Gastrocnemius medialis (tissue), 4 donors: ENCODE measurements around the gene IFT122. TPM values are rescaled to one million over a fixed set of nuclear protein-coding genes. Genes with fewer than 3 reads are reported as not detected.
"Not testable (repeated sequence)": the region's sequence is repeated elsewhere in the genome, so short reads cannot be mapped to it uniquely, and the experiment has no call there.

Experiments used
- ATAC-seq, 2 donors: fragments of 150-250 bp; one replicate each; pipeline ENCODE4 v1.9.1; 2016
- DNase-seq, 2 donors: peaks; one replicate each; pipeline ENCODE4 v3.0.0-alpha.2; 2019
- H3K27ac ChIP-seq, 4 donors: fragments of 200-600 bp; sonication (generic); 1 replicate in 1 of 4; 2 replicates in 3 of 4; pipeline ENCODE4 v1.5.1; 2016 to 2018; ENCODE audit warnings: mild to moderate bottlenecking in 2 of 4, moderate library complexity in 1 of 4
- H3K27me3 ChIP-seq, 3 donors: fragments of 200-600 bp; sonication (generic) in 2 of 3; 1 replicate in 1 of 3; 2 replicates in 2 of 3; pipeline versions ENCODE4 v1.5.1 to v1.6.0; 2016 to 2019; ENCODE audit warnings: mild to moderate bottlenecking in 1 of 3, moderate library complexity in 1 of 3
- H3K36me3 ChIP-seq, 2 donors: fragments of 200-600 bp; sonication (generic) in 1 of 2; one replicate each; pipeline ENCODE4 v1.5.1; 2017 to 2018
- H3K4me1 ChIP-seq, 2 donors: fragments of 200-600 bp; sonication (generic) in 1 of 2; one replicate each; pipeline ENCODE4 v1.5.1; 2016 to 2017; ENCODE audit warnings: mild to moderate bottlenecking in 2 of 2
- H3K4me3 ChIP-seq, 4 donors: fragments of 200-600 bp; sonication (generic) in 3 of 4; 1 replicate in 1 of 4; 2 replicates in 3 of 4; pipeline ENCODE4 v1.5.1; 2016 to 2019; ENCODE audit warnings: mild to moderate bottlenecking in 2 of 4
- H3K9me3 ChIP-seq, 3 donors: fragments of 200-600 bp; sonication (generic) in 2 of 3; 1 replicate in 1 of 3; 2 replicates in 2 of 3; pipeline ENCODE4 v1.5.1; 2016 to 2019
- POLR2A ChIP-seq, 2 donors: fragments of 450-650 bp; IDR thresholded peaks; one replicate each; pipeline ENCODE4 v1.6.1; 2017; ENCODE audit warnings: antibody characterized with exemption in 2 of 2, mild to moderate bottlenecking in 2 of 2, moderate library complexity in 2 of 2
- in situ Hi-C, 4 donors: fragments of 200-750 bp; cut with MboI; loops; one replicate each; pipeline versions ENCODE4 v1.15.0 to v1.8.0; 2017; ENCODE audit warnings: low sequenced_read_pairs in 4 of 4
- intact Hi-C: fragments of 100-400 bp; cut with DNase I; formaldehyde crosslinking; loops from one replicate; pipeline ENCODE4 v1.15.1; 2023; ENCODE audit warnings: low total_unique reads
- total RNA-seq, 4 donors: library from RNA; depleted of rRNA; stranded (reverse); fragments of >200 nt; gene quantifications; one replicate each; pipeline versions ENCODE4 v1.1.0 to v1.2.3, GENCODE V29; 2016
- TF ChIP-seq, protein P1 (sequence below), 5 experiments: fragments of 450-650 bp in 3 of 5; fragments of 200-600 bp in 2 of 5; sonication (generic) in 2 of 5; IDR thresholded peaks in 4 of 5; conservative IDR thresholded peaks in 1 of 5; 1 replicate in 4 of 5; 2 replicates in 1 of 5; pipeline ENCODE4 v1.5.1; 2016 to 2019; ENCODE audit warnings: antibody characterized with exemption in 5 of 5, mild to moderate bottlenecking in 3 of 5, moderate library complexity in 3 of 5

IFT122 gene
- total RNA-seq, 4 donors from 2014 or later = 4.6 to 16.4 (median 5.9) TPM

DNA sequence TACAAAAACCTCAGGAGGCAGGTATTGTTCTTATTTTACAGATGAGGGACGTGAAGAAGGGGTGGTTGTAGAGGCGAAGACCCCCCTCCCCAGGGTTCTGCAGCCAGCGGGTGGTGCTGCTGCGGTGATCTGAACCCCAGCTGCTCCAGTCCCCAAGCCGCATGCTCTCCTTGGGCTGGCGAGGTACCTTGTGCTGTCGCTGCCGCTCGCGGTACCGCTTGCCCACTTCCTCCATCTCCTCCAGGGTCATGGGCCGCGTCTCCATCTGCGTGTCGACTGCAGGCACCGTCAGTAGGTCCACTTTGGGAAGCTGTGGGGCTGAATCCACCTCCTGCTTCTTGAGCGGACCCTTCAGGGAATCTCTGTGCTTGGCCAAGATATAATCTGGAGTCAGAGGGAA is 29.1 kb upstream of the IFT122 start:
- intact Hi-C loops (no loop called here), in situ Hi-C loops (no loop called here)
- no peak for TF ChIP-seq POLR2A (IDR thresholded peaks at IDR 0.05)
- TF ChIP-seq, protein P1, sequence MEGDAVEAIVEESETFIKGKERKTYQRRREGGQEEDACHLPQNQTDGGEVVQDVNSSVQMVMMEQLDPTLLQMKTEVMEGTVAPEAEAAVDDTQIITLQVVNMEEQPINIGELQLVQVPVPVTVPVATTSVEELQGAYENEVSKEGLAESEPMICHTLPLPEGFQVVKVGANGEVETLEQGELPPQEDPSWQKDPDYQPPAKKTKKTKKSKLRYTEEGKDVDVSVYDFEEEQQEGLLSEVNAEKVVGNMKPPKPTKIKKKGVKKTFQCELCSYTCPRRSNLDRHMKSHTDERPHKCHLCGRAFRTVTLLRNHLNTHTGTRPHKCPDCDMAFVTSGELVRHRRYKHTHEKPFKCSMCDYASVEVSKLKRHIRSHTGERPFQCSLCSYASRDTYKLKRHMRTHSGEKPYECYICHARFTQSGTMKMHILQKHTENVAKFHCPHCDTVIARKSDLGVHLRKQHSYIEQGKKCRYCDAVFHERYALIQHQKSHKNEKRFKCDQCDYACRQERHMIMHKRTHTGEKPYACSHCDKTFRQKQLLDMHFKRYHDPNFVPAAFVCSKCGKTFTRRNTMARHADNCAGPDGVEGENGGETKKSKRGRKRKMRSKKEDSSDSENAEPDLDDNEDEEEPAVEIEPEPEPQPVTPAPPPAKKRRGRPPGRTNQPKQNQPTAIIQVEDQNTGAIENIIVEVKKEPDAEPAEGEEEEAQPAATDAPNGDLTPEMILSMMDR (IDR thresholded peaks at IDR 0.05 in 4 of 5, conservative IDR thresholded peaks at IDR 0.05 in 1 of 5) = no peak
- ATAC-seq (no peak), DNase-seq (no peak)
- H3K36me3 ChIP-seq = no peaks in the 10 kb centered on the region
- no peak overlapping the region for H3K27ac ChIP-seq
- no peaks in the 10 kb centered on the region for H3K27me3 ChIP-seq
- H3K4me3 ChIP-seq = no peak overlapping the region
- no peaks in the 10 kb centered on the region for H3K4me1 ChIP-seq
- H3K9me3 ChIP-seq = no peaks in the 10 kb centered on the region

DNA sequence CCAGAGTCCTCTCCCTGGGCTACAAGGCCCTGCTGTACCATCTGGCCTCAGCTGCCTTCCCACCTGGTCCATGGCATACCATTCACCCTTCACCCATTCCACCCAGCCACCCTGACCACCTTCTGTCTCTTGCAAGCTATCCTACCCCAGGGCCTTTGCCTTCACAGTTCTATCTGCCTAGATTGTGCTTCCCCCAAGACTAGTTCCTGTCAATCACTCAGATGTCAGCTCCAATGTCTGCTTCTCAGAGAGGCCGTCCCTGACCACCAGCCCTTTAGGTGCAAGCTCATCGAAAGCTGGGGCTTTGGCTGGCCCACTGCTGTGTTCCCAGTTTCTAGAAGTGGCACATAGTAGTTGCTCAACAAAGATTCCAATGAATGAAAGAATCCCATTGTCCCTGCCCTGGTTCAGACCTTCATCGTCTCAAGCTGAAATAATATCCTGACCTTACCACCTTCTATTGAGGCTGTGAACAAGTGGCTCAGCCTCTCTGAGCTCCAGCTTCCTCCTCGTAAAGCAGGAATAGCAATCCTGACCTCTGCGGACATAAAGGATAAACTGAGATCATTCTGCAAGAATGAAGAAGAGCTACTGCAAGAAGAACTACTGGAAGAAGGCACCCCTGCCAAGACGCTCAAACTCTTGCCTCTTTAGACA is 27.4 kb upstream of the IFT122 start:
- DNase-seq (no peak), ATAC-seq (no peak)
- Histone ChIP-seq H3K9me3 (no peaks in the 10 kb centered on the region), H3K4me3 (no peak overlapping the region), H3K27ac (no peak overlapping the region), H3K4me1 (no peaks in the 10 kb centered on the region), H3K27me3 (no peaks in the 10 kb centered on the region), H3K36me3 (no peaks in the 10 kb centered on the region)
- in situ Hi-C loops = no loop called here
- TF ChIP-seq POLR2A (IDR thresholded peaks at IDR 0.05) = no peak
- TF ChIP-seq, protein P1 (IDR thresholded peaks at IDR 0.05 in 4 of 5, conservative IDR thresholded peaks at IDR 0.05 in 1 of 5) = no peak
- intact Hi-C loops = no loop called here

DNA sequence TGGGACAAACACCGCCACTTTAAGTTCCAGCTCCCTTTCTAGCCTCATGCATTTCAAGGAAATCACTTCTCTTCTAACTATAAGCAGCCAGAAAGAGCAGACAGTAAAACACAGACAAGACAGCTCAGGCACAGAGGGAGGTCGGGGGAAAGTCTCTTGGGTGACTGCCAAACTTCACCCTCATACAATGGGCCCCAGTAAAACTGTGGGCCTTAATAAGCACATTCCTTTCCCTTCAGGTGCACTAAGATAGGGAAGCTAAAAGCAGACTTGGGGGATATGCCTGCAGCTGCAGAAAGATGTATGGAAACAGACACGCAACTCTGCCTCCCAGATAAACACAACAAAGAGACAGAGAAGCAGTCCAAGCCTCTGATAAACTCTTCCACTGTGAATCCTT is 26.8 kb upstream of the IFT122 start:
- H3K9me3 ChIP-seq, intact Hi-C loops, H3K27ac ChIP-seq, in situ Hi-C loops, H3K4me1 ChIP-seq, H3K36me3 ChIP-seq, DNase-seq, H3K4me3 ChIP-seq, H3K27me3 ChIP-seq, ATAC-seq: not testable (repeated sequence)

DNA sequence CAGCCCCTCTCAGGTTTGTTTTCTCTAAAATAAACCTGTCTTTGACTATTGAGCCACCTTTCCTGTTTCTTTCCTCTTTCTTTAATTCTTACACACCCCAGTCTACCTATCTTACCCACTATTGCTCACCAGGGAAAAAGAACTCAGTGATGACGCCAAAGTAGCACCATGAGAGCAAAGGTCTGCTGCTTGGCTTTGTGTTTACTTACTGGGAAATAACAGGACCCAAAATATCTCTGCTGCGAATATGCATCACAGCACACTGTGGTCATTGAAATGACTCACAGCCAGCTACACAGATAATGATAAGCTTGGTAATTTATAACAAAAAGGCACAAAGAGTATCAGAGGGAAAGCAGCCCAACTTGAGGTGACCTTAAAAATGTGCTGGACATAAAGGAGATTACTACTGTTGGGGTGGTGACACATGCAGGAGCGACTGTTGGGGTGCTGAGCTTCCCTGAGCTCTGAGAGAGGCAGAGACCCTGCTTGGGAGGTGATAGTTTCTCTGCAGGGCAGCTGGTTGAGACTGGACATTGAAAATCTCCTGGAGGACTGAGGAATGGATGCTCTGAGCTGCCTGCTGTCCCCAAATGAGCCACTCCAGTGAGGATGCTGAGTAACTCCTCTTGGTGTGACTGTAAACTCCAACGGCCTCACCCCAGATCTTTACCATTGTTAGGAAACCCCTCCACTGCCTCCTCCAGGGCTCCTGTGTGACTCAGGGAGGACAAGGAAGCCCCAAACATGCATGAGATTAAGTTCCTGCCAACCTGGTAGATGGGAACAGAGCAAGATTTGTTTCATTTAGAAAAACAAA is 26.1 kb upstream of the IFT122 start:
- no peak overlapping the region for H3K27ac ChIP-seq
- intact Hi-C loops (no loop called here), in situ Hi-C loops (no loop called here)
- no peaks in the 10 kb centered on the region for H3K36me3 ChIP-seq
- H3K9me3 ChIP-seq = no peaks in the 10 kb centered on the region
- H3K4me1 ChIP-seq = no peaks in the 10 kb centered on the region
- no peak for DNase-seq
- no peak overlapping the region for H3K4me3 ChIP-seq
- no peaks in the 10 kb centered on the region for H3K27me3 ChIP-seq
- no peak for TF ChIP-seq POLR2A (IDR thresholded peaks at IDR 0.05)
- TF ChIP-seq, protein P1 (IDR thresholded peaks at IDR 0.05 in 4 of 5, conservative IDR thresholded peaks at IDR 0.05 in 1 of 5) = no peak
- ATAC-seq = no peak

DNA sequence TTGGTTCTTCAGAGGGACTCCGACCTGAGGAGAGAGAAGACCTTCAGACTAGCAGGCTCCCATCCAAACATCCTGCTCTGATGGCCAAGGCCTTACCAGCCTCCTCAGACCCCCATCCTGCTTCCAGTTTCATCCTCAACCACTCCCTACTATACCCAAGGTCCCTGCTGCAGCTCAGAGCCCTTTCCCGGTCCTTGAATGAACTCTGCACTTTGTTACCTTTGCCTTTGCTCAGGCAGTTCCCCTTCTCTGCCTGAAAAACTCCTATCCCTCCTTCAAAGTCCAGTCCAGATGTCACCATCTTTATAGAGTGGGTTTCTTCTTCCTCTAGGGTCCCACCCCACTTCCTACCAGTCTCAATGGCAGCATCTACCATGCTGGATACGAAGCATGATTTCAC is 24.6 kb upstream of the IFT122 start:
- Histone ChIP-seq H3K27ac (no peak overlapping the region), H3K4me3 (no peak overlapping the region), H3K36me3 (no peaks in the 10 kb centered on the region), H3K9me3 (no peaks in the 10 kb centered on the region), H3K27me3 (no peaks in the 10 kb centered on the region), H3K4me1 (no peaks in the 10 kb centered on the region)
- DNase-seq = no peak
- in situ Hi-C loops (no loop called here), intact Hi-C loops (no loop called here)
- TF ChIP-seq, protein P1 (IDR thresholded peaks at IDR 0.05 in 4 of 5, conservative IDR thresholded peaks at IDR 0.05 in 1 of 5) = no peak
- no peak for TF ChIP-seq POLR2A (IDR thresholded peaks at IDR 0.05)
- ATAC-seq = no peak
